WTC11 (cell line): ENCODE data around the gene RAI1.
A peak's percentile ranks its signal among the peaks of the same experiment; 100 is the strongest.

Source experiments
- ATF1 ChIP-seq: sonication (generic); formaldehyde crosslinking; IDR thresholded peaks from 2 replicates; pipeline ENCODE4 v1.8.1; 2023; ENCODE audit warnings: mild to moderate bottlenecking, moderate library complexity, missing genetic modification reagents
- JUN ChIP-seq: sonication (generic); formaldehyde crosslinking; IDR thresholded peaks from 2 replicates; pipeline ENCODE4 v1.8.0; 2023; ENCODE audit warnings: mild to moderate bottlenecking, missing genetic modification reagents
- NFATC4 ChIP-seq: fragments of 250-450 bp; sonication (Bioruptor Pico); IDR thresholded peaks from 2 replicates; pipeline ENCODE4 v1.9.0; 2021; ENCODE audit warnings: mild to moderate bottlenecking
- NR2C2 ChIP-seq: sonication (generic); formaldehyde crosslinking; IDR thresholded peaks from 2 replicates; pipeline ENCODE4 v1.8.0; 2022; ENCODE audit warnings: mild to moderate bottlenecking, missing genetic modification reagents
- PRRX2 ChIP-seq: fragments of 250-450 bp; sonication (Bioruptor Pico); IDR thresholded peaks from 2 replicates; pipeline ENCODE4 v1.8.0; 2021; ENCODE audit warnings: mild to moderate bottlenecking
- SMAD3 ChIP-seq: sonication (generic); formaldehyde crosslinking; IDR thresholded peaks from 2 replicates; pipeline ENCODE4 v1.8.0; 2022; ENCODE audit warnings: missing genetic modification reagents, mild to moderate bottlenecking, borderline replicate concordance
- TEAD1 ChIP-seq: sonication (generic); formaldehyde crosslinking; IDR thresholded peaks from 2 replicates; pipeline ENCODE4 v1.8.0; 2022; ENCODE audit warnings: mild to moderate bottlenecking, missing genetic modification reagents
- TF ChIP-seq, protein P1 (sequence below): sonication (generic); formaldehyde crosslinking; IDR thresholded peaks from 2 replicates; pipeline ENCODE4 v1.8.1; 2022; ENCODE audit warnings: low read depth, mild to moderate bottlenecking, moderate library complexity, missing genetic modification reagents, borderline replicate concordance
- TF ChIP-seq, protein P2 (sequence below): fragments of 200-600 bp; IDR thresholded peaks from 2 replicates; pipeline ENCODE4 v1.8.0; 2022; ENCODE audit warnings: antibody characterized with exemption
- TF ChIP-seq, protein P3 (sequence below): sonication (generic); formaldehyde crosslinking; IDR thresholded peaks from 2 replicates; pipeline ENCODE4 v1.8.1; 2022; ENCODE audit warnings: low read depth, missing genetic modification reagents, borderline replicate concordance
- TF ChIP-seq, protein P4 (sequence below): sonication (generic); formaldehyde crosslinking; IDR thresholded peaks from 2 replicates; pipeline ENCODE4 v1.8.1; 2023; ENCODE audit warnings: mild to moderate bottlenecking, missing genetic modification reagents, moderate library complexity
- TF ChIP-seq, protein P5 (sequence below): fragments of 250-450 bp; sonication (Bioruptor Pico); IDR thresholded peaks from 2 replicates; pipeline ENCODE4 v1.9.0; 2021; ENCODE audit warnings: mild to moderate bottlenecking, borderline replicate concordance

DNA sequence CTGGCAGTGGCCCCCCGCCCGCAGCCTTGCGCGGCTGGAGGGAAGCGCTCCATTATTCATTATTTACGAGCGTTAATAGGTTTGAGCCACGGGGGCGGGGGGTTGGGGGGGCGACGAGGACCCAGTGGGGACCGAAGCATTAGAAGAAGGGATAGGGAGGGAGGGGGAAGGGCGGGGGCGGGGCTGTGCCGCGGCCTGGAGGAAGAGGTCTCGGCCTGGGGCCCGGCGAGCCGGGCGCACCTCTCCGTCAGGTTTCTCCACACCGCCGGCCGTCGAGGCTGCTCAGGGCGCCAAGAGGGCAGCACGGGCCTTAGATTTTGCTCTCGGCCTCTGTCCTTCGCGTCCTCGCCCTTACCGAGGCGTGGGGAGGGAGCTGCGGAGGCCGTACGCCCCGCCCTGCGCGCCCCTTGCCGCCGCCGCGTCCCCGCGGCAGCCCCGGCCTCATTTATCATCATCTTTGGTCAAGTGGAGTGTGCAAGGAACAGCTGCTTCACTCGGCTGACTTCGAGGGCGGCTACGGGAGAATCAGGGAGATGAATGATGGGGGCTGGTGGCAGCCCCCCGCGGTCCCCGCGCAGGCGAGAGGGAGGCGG, 101.4 kb downstream of the RAI1 start:
- no peak for TF ChIP-seq SMAD3 (CRISPR knock-in tag)
- no peak for TF ChIP-seq ATF1
- no peak for TF ChIP-seq NR2C2 (CRISPR knock-in tag)
- TF ChIP-seq, protein P1, sequence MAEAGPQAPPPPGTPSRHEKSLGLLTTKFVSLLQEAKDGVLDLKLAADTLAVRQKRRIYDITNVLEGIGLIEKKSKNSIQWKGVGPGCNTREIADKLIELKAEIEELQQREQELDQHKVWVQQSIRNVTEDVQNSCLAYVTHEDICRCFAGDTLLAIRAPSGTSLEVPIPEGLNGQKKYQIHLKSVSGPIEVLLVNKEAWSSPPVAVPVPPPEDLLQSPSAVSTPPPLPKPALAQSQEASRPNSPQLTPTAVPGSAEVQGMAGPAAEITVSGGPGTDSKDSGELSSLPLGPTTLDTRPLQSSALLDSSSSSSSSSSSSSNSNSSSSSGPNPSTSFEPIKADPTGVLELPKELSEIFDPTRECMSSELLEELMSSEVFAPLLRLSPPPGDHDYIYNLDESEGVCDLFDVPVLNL (CRISPR knock-in tag), result no peak
- TF ChIP-seq, protein P2, sequence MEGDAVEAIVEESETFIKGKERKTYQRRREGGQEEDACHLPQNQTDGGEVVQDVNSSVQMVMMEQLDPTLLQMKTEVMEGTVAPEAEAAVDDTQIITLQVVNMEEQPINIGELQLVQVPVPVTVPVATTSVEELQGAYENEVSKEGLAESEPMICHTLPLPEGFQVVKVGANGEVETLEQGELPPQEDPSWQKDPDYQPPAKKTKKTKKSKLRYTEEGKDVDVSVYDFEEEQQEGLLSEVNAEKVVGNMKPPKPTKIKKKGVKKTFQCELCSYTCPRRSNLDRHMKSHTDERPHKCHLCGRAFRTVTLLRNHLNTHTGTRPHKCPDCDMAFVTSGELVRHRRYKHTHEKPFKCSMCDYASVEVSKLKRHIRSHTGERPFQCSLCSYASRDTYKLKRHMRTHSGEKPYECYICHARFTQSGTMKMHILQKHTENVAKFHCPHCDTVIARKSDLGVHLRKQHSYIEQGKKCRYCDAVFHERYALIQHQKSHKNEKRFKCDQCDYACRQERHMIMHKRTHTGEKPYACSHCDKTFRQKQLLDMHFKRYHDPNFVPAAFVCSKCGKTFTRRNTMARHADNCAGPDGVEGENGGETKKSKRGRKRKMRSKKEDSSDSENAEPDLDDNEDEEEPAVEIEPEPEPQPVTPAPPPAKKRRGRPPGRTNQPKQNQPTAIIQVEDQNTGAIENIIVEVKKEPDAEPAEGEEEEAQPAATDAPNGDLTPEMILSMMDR, result 0 out of 2 replicates have a peak, but pooled peaks have one; percentile 34
- TF ChIP-seq, protein P3, sequence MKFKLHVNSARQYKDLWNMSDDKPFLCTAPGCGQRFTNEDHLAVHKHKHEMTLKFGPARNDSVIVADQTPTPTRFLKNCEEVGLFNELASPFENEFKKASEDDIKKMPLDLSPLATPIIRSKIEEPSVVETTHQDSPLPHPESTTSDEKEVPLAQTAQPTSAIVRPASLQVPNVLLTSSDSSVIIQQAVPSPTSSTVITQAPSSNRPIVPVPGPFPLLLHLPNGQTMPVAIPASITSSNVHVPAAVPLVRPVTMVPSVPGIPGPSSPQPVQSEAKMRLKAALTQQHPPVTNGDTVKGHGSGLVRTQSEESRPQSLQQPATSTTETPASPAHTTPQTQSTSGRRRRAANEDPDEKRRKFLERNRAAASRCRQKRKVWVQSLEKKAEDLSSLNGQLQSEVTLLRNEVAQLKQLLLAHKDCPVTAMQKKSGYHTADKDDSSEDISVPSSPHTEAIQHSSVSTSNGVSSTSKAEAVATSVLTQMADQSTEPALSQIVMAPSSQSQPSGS (CRISPR knock-in tag), result no peak
- TF ChIP-seq TEAD1 (CRISPR knock-in tag), result no peak
- no peak for TF ChIP-seq PRRX2 (CRISPR knock-in tag)
- TF ChIP-seq, protein P4, sequence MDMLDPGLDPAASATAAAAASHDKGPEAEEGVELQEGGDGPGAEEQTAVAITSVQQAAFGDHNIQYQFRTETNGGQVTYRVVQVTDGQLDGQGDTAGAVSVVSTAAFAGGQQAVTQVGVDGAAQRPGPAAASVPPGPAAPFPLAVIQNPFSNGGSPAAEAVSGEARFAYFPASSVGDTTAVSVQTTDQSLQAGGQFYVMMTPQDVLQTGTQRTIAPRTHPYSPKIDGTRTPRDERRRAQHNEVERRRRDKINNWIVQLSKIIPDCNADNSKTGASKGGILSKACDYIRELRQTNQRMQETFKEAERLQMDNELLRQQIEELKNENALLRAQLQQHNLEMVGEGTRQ (CRISPR knock-in tag), result no peak
- TF ChIP-seq NFATC4 (CRISPR knock-in tag), result no peak
- TF ChIP-seq, protein P5, sequence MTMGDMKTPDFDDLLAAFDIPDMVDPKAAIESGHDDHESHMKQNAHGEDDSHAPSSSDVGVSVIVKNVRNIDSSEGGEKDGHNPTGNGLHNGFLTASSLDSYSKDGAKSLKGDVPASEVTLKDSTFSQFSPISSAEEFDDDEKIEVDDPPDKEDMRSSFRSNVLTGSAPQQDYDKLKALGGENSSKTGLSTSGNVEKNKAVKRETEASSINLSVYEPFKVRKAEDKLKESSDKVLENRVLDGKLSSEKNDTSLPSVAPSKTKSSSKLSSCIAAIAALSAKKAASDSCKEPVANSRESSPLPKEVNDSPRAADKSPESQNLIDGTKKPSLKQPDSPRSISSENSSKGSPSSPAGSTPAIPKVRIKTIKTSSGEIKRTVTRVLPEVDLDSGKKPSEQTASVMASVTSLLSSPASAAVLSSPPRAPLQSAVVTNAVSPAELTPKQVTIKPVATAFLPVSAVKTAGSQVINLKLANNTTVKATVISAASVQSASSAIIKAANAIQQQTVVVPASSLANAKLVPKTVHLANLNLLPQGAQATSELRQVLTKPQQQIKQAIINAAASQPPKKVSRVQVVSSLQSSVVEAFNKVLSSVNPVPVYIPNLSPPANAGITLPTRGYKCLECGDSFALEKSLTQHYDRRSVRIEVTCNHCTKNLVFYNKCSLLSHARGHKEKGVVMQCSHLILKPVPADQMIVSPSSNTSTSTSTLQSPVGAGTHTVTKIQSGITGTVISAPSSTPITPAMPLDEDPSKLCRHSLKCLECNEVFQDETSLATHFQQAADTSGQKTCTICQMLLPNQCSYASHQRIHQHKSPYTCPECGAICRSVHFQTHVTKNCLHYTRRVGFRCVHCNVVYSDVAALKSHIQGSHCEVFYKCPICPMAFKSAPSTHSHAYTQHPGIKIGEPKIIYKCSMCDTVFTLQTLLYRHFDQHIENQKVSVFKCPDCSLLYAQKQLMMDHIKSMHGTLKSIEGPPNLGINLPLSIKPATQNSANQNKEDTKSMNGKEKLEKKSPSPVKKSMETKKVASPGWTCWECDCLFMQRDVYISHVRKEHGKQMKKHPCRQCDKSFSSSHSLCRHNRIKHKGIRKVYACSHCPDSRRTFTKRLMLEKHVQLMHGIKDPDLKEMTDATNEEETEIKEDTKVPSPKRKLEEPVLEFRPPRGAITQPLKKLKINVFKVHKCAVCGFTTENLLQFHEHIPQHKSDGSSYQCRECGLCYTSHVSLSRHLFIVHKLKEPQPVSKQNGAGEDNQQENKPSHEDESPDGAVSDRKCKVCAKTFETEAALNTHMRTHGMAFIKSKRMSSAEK, result no peak
- no peak for TF ChIP-seq JUN
